B cell (primary cell): Measurements from ENCODE around the gene ABLIM3. TPM values are rescaled to one million over a fixed set of nuclear protein-coding genes. Genes with fewer than 3 reads are reported as not detected.

Experiments
- ATAC-seq: fragments of 200-7000 bp; cut with Tn5 transposase; one replicate; pipeline ENCODE4 v1.10.0; 2021; ENCODE audit warnings: low read depth, mild to moderate bottlenecking, moderate number of reproducible peaks, moderate library complexity
- CTCF ChIA-PET: fragments of 350-600 bp; sonication (Branson Sonifier 250); formaldehyde crosslinking; loops from one replicate; lab custom pipeline; 2021; ENCODE audit warnings: antibody characterized with exemption, inconsistent platforms; lab: Charles Lee
- POLR2A ChIA-PET: fragments of 350-600 bp; sonication (Branson Sonifier 250); formaldehyde crosslinking; loops from one replicate; lab custom pipeline; 2021; ENCODE audit warnings: antibody characterized with exemption; lab: Charles Lee
- DNase-seq: peaks from one replicate; pipeline ENCODE4 v3.0.0; 2013
- H2AFZ ChIP-seq: 2 replicates; pipeline ENCODE4 v1.6.1; 2012; ENCODE audit warnings: mild to moderate bottlenecking, low read depth, low read length; ENCODE audit not compliant: insufficient read depth, poor library complexity, severe bottlenecking
- H3K27ac ChIP-seq, 2 donors: 1 replicate in 1 of 2; 2 replicates in 1 of 2; pipeline ENCODE4 v1.5.1; 2012 to 2013; ENCODE audit warnings: low read length in 2 of 2, mild to moderate bottlenecking in 2 of 2, moderate library complexity in 1 of 2
- H3K27me3 ChIP-seq, 4 experiments: fragments of 200-600 bp in 1 of 4; sonication (generic) in 1 of 4; replicated peaks in 1 of 4; 1 replicate in 2 of 4; 2 replicates in 2 of 4; pipeline versions ENCODE4 v1.6.1 to v1.7.0; 2013 to 2016; ENCODE audit warnings: low read length in 3 of 4, mild to moderate bottlenecking in 2 of 4, mixed read lengths in 1 of 4, moderate library complexity in 1 of 4; ENCODE audit not compliant: insufficient read depth in 4 of 4, control insufficient read depth in 3 of 4; ENCODE audit errors: control extremely low read depth in 1 of 4
- H3K36me3 ChIP-seq, 2 experiments: replicated peaks in 1 of 2; 1 replicate in 1 of 2; 2 replicates in 1 of 2; pipeline versions ENCODE4 v1.6.1 to v1.7.1; 2013; ENCODE audit warnings: low read length in 1 of 2; ENCODE audit not compliant: insufficient read depth in 2 of 2, control insufficient read depth in 1 of 2; ENCODE audit errors: control extremely low read depth in 1 of 2, extremely low read depth in 1 of 2
- H3K4me1 ChIP-seq, 2 donors: fragments of 200-600 bp in 1 of 2; sonication (generic) in 1 of 2; 1 replicate in 1 of 2; 2 replicates in 1 of 2; pipeline versions ENCODE4 v1.5.1 to v1.6.1; 2013 to 2017; ENCODE audit warnings: low read length in 2 of 2; ENCODE audit not compliant: control insufficient read depth in 2 of 2, insufficient read depth in 2 of 2
- H3K4me2 ChIP-seq: replicated peaks from 2 replicates; pipeline ENCODE3; 2012; ENCODE audit warnings: mild to moderate bottlenecking, low read depth, low read length; ENCODE audit not compliant: poor library complexity, severe bottlenecking
- H3K4me3 ChIP-seq, 5 experiments: fragments of 200-600 bp in 1 of 5; sonication (generic) in 1 of 5; 1 replicate in 3 of 5; 2 replicates in 2 of 5; pipeline versions ENCODE4 v1.5.1 to v1.7.0; 2011 to 2016; ENCODE audit warnings: low read length in 4 of 5, mild to moderate bottlenecking in 4 of 5, low read depth in 2 of 5, control low read depth in 1 of 5, moderate library complexity in 1 of 5; ENCODE audit not compliant: insufficient read depth in 1 of 5; ENCODE audit errors: control extremely low read depth in 1 of 5, extremely low read depth in 1 of 5
- H3K79me2 ChIP-seq: fragments of 200-600 bp; sonication (generic); one replicate; pipeline ENCODE4 v1.6.0; 2016; ENCODE audit warnings: low read length; ENCODE audit not compliant: control insufficient read depth, insufficient read depth
- H3K9ac ChIP-seq: fragments of 200-600 bp; sonication (generic); 2 replicates; pipeline ENCODE4 v1.6.1; 2017; ENCODE audit warnings: mild to moderate bottlenecking, low read length, moderate library complexity
- H3K9me3 ChIP-seq, 3 donors: one replicate each; pipeline versions ENCODE4 v1.6.1 to v1.7.1; 2013; ENCODE audit warnings: low read length in 2 of 3; ENCODE audit not compliant: control insufficient read depth in 2 of 3, insufficient read depth in 1 of 3; ENCODE audit errors: control extremely low read depth in 1 of 3
- H4K20me1 ChIP-seq: 2 replicates; pipeline ENCODE4 v1.6.0; 2012; ENCODE audit warnings: mild to moderate bottlenecking, low read length; ENCODE audit not compliant: insufficient read depth, control insufficient read depth, poor library complexity, severe bottlenecking
- H3K27ac Mint-ChIP-seq: one replicate; pipeline ENCODE4 v1.8.0; 2021; ENCODE audit warnings: mixed read lengths
- H3K27me3 Mint-ChIP-seq: one replicate; pipeline ENCODE4 v1.8.0; 2021; ENCODE audit warnings: mixed read lengths
- H3K4me1 Mint-ChIP-seq: one replicate; pipeline ENCODE4 v1.8.0; 2021; ENCODE audit warnings: mixed read lengths
- H3K4me3 Mint-ChIP-seq: one replicate; pipeline ENCODE4 v1.8.0; 2021; ENCODE audit warnings: mixed read lengths
- H3K9me3 Mint-ChIP-seq: one replicate; pipeline ENCODE4 v1.8.0; 2022; ENCODE audit warnings: mixed read lengths; ENCODE audit not compliant: insufficient read depth
- EZH2 ChIP-seq: IDR thresholded peaks from 2 replicates; pipeline ENCODE4 v1.6.1; 2012; ENCODE audit warnings: borderline replicate concordance, low read depth, mild to moderate bottlenecking, moderate library complexity, low read length; ENCODE audit not compliant: insufficient read depth, poor library complexity, severe bottlenecking
- WGBS: methylation state at CpG from one replicate; pipeline ENCODE4 v1.1.5; 2013; ENCODE audit warnings: missing lambda C conversion rate; ENCODE audit not compliant: insufficient coverage; 5-methylcytosine and 5-hydroxymethylcytosine counted together
- intact Hi-C: fragments of 100-400 bp; cut with micrococcal nuclease; formaldehyde crosslinking; loops from one replicate; pipeline ENCODE4 v1.10.0; 2022
- polyA plus RNA-seq: library from polyadenylated mRNA; depleted of rRNA; stranded (reverse); fragments of >200 nt; gene quantifications from 2 replicates; pipeline ENCODE4 v1.2.3, GENCODE V29; 2012
- total RNA-seq, 2 donors: library from RNA; stranded (reverse); fragments of 120-200 nt in 1 of 2; gene quantifications; 1 replicate in 1 of 2; 2 replicates in 1 of 2; pipeline versions ENCODE4 v1.2.3 to v1.2.4, GENCODE V29; 2013 to 2022
- TF ChIP-seq, protein P1 (sequence below): fragments of 200-600 bp; IDR thresholded peaks from one replicate; pipeline ENCODE4 v1.8.0; 2022; ENCODE audit warnings: antibody characterized with exemption, mild to moderate bottlenecking

Gene ABLIM3
- total and polyA plus RNA-seq, 2 donors (not counting 1 experiment from before 2014, with no cell fraction given): not detected

DNA sequence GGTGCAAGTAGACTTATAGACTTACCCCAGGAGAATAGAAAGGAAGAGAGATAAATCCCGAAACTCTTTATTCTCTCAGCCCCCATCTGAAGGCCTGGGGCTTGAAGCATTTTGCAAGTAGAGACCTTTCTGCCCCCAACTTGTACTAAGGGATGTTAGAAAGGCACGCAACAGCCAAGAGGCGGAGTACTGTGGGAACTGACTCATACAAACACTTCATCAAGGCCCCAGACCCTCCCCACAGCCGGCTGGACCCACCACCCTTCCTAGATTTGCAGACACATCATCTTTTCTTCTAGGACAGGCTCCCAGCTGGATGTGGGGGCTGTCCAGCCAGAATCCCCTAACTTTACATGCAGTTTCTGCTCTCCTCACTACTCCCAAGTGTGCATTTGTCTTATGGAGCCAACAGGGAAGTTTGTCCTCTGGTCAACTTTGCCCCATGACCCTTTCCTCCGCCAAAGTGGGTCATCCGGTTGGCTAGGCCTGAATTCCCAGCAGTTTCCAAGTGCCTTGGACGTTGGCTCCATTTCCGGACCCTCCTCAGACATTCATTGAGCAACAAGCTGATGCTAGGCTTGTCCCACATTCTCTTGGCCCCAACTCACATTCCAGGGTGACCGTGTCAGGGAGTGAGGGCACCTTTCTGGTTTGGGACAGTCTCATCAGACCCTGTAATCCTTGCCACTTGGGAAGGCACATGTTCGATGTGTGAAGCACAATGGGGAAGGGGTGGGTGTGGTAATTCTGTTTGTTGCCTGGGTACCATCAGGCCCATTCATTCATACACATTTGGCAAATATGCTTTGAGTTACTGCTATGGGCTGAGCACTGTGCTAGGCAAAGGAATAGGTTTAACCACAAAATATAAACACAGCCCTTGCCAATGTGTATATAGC, 64.6 kb downstream of the ABLIM3 start:
- DNase-seq (no peak), ATAC-seq (no peak)
- H3K4me2 ChIP-seq: no peak overlapping the region
- H3K27ac ChIP-seq: no peak overlapping the region
- Mint-ChIP-seq H3K4me1 (no peaks in the 10 kb centered on the region), H3K4me3 (no peak overlapping the region), H3K27me3 (no peaks in the 10 kb centered on the region), H3K9me3 (no peaks in the 10 kb centered on the region), H3K27ac (no peak overlapping the region)
- TF ChIP-seq, protein P1, sequence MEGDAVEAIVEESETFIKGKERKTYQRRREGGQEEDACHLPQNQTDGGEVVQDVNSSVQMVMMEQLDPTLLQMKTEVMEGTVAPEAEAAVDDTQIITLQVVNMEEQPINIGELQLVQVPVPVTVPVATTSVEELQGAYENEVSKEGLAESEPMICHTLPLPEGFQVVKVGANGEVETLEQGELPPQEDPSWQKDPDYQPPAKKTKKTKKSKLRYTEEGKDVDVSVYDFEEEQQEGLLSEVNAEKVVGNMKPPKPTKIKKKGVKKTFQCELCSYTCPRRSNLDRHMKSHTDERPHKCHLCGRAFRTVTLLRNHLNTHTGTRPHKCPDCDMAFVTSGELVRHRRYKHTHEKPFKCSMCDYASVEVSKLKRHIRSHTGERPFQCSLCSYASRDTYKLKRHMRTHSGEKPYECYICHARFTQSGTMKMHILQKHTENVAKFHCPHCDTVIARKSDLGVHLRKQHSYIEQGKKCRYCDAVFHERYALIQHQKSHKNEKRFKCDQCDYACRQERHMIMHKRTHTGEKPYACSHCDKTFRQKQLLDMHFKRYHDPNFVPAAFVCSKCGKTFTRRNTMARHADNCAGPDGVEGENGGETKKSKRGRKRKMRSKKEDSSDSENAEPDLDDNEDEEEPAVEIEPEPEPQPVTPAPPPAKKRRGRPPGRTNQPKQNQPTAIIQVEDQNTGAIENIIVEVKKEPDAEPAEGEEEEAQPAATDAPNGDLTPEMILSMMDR: no peak
- no peak for TF ChIP-seq EZH2
- H3K36me3 ChIP-seq: no peaks in the 10 kb centered on the region
- H3K9me3 ChIP-seq: no peaks in the 10 kb centered on the region
- ChIA-PET POLR2A (no interaction called here), CTCF (no interaction called here)
- H4K20me1 ChIP-seq: no peaks in the 10 kb centered on the region
- no peaks in the 10 kb centered on the region for H3K4me1 ChIP-seq
- 87% methylated on average over 7 of the region's 10 CpGs for WGBS
- intact Hi-C loops: no loop called here
- no peak overlapping the region for H2AFZ ChIP-seq
- H3K4me3 ChIP-seq: no peak overlapping the region
- H3K9ac ChIP-seq: no peak overlapping the region
- no peaks in the 10 kb centered on the region for H3K27me3 ChIP-seq
- no peaks in the 10 kb centered on the region for H3K79me2 ChIP-seq

DNA sequence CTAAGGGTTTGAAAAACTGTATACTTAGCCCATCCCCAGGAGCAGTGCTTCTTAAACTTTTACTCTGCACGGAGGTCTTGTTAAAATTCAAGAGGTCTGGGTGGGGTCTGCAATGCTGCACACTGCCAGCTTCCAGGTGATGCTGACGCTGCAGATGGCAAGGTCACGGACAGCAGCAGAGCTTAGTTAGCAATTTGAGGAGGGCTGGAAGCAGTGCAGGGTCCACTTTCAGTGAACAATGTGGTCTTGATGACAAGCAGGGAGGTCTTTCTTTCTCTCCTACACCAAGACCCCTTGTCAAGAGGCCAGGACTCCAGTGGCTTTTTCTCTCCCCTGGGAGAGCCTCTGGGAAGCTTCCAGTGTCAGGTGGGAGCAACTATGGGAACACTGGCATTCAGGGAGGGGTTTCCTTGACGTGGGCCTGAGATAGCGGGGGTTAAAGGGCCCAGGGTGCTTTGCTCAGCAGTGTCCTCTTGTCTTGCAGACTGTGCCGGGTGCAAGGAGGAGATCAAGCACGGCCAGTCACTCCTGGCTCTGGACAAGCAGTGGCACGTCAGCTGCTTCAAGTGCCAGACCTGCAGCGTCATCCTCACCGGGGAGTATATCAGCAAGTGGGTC, 65.3 kb downstream of the ABLIM3 start:
- H3K4me1 Mint-ChIP-seq: no peaks in the 10 kb centered on the region
- 90% methylated on average over 8 of the region's 10 CpGs for WGBS
- Histone ChIP-seq H3K36me3 (no peaks in the 10 kb centered on the region), H3K9me3 (no peaks in the 10 kb centered on the region), H2AFZ (no peak overlapping the region), H3K4me2 (no peak overlapping the region), H3K27ac (no peak overlapping the region), H3K9ac (no peak overlapping the region), H3K4me1 (no peaks in the 10 kb centered on the region), H3K4me3 (no peak overlapping the region), H3K27me3 (no peaks in the 10 kb centered on the region), H3K79me2 (no peaks in the 10 kb centered on the region), H4K20me1 (no peaks in the 10 kb centered on the region)
- no peaks in the 10 kb centered on the region for H3K9me3 Mint-ChIP-seq
- DNase-seq: no peak
- no peak overlapping the region for H3K4me3 Mint-ChIP-seq
- TF ChIP-seq EZH2: no peak
- TF ChIP-seq, protein P1: no peak
- POLR2A ChIA-PET: no interaction called here
- ATAC-seq: no peak
- intact Hi-C loops: no loop called here
- CTCF ChIA-PET: no interaction called here
- no peak overlapping the region for H3K27ac Mint-ChIP-seq
- H3K27me3 Mint-ChIP-seq: no peaks in the 10 kb centered on the region
